A549 (cell line): ENCODE measurements around the gene AIG1. TPM values are rescaled to one million over a fixed set of nuclear protein-coding genes. Genes with fewer than 3 reads are reported as not detected.

Source experiments
- ATAC-seq, 2 experiments: fragments of 200-7000 bp in 1 of 2; fragments of >200 bp in 1 of 2; cut with Nextera tagmentation in 1 of 2; cut with Tn5 transposase in 1 of 2; 3 replicates each; pipeline versions ENCODE4 v1.8.0 to v1.9.1; 2018 to 2020; ENCODE audit warnings: mild to moderate bottlenecking in 1 of 2, moderate library complexity in 1 of 2
- CTCF ChIA-PET: fragments of 300-600 bp; sonication (Branson Sonifier 250); formaldehyde crosslinking; extraction: SDS; loops from one replicate; lab custom pipeline; 2021; ENCODE audit warnings: antibody characterized with exemption, inconsistent platforms; lab: Yijun Ruan, JAX
- POLR2A ChIA-PET: fragments of 350-600 bp; formaldehyde crosslinking; extraction: SDS; loops from one replicate; lab custom pipeline; 2021; ENCODE audit warnings: antibody characterized with exemption, inconsistent platforms; lab: Yijun Ruan, JAX
- DNase-seq, 2 experiments: peaks; one replicate each; pipeline versions ENCODE4 v3.0.0 to v3.0.0-alpha.2; 2011 to 2016; ENCODE audit warnings: low read depth in 1 of 2, low spot score in 1 of 2
- FAIRE-seq: peaks from 2 replicates; lab custom pipeline; 2011; peaks lifted over from hg19 to GRCh38; lab: Jason Lieb, UNC
- H3K27ac ChIP-seq, 2 experiments: fragments of >200 bp; sonication (Bioruptor Twin); formaldehyde crosslinking; 3 replicates each; pipeline ENCODE4 v1.5.1; 2016 to 2017
- H3K4me1 ChIP-seq: fragments of >200 bp; sonication (Bioruptor Twin); formaldehyde crosslinking; 3 replicates; pipeline ENCODE4 v1.6.1; 2016
- H3K4me2 ChIP-seq: fragments of >200 bp; sonication (Bioruptor Twin); formaldehyde crosslinking; 3 replicates; pipeline ENCODE4 v1.6.1; 2016
- H3K4me3 ChIP-seq: fragments of >200 bp; sonication (Bioruptor Twin); formaldehyde crosslinking; 3 replicates; pipeline ENCODE4 v1.5.1; 2016
- H3K9me3 ChIP-seq: fragments of >200 bp; sonication (Bioruptor Twin); formaldehyde crosslinking; 3 replicates; pipeline ENCODE4 v1.6.1; 2016
- ATOH8 ChIP-seq: fragments of 250-450 bp; sonication (Bioruptor Pico); IDR thresholded peaks from 2 replicates; pipeline ENCODE4 v1.5.0; 2020; ENCODE audit warnings: low read depth, mild to moderate bottlenecking, moderate library complexity
- BCL3 ChIP-seq: fragments of >200 bp; sonication (Bioruptor Twin); formaldehyde crosslinking; IDR thresholded peaks from 3 replicates; pipeline ENCODE4 v1.6.1; 2016
- CBX2 ChIP-seq: fragments of 200-600 bp; sonication (generic); IDR thresholded peaks from 2 replicates; pipeline ENCODE4 v1.6.1; 2016; ENCODE audit warnings: low read depth, mild to moderate bottlenecking, borderline replicate concordance
- CBX8 ChIP-seq: fragments of 200-600 bp; sonication (generic); IDR thresholded peaks from 2 replicates; pipeline ENCODE4 v1.6.1; 2016
- CHD2 ChIP-seq: fragments of 150-350 bp; IDR thresholded peaks from 2 replicates; pipeline ENCODE4 v1.6.1; 2014; ENCODE audit warnings: low read length; ENCODE audit not compliant: partially characterized antibody
- CHD4 ChIP-seq: fragments of 200-600 bp; sonication (generic); IDR thresholded peaks from 2 replicates; pipeline ENCODE4 v1.6.1; 2016; ENCODE audit warnings: antibody characterized with exemption, mild to moderate bottlenecking, borderline replicate concordance
- E2F6 ChIP-seq: IDR thresholded peaks from 2 replicates; pipeline ENCODE4 v1.6.1; 2012; ENCODE audit warnings: low read depth, borderline replicate concordance
- EHF ChIP-seq: fragments of 250-450 bp; sonication (Bioruptor Pico); IDR thresholded peaks from 2 replicates; pipeline ENCODE4 v1.5.0; 2020; ENCODE audit warnings: mild to moderate bottlenecking
- EHMT2 ChIP-seq: fragments of 200-600 bp; sonication (generic); IDR thresholded peaks from 2 replicates; pipeline ENCODE4 v1.6.1; 2016; ENCODE audit warnings: antibody characterized with exemption, low read depth, mild to moderate bottlenecking, moderate library complexity
- ELK1 ChIP-seq: fragments of 150-350 bp; IDR thresholded peaks from 2 replicates; pipeline ENCODE4 v1.6.1; 2014; ENCODE audit warnings: low read depth, mild to moderate bottlenecking, low read length
- EP300 ChIP-seq, 2 experiments: fragments of >200 bp; sonication (Bioruptor Twin); formaldehyde crosslinking; IDR thresholded peaks; 2 replicates in 1 of 2; 3 replicates in 1 of 2; pipeline ENCODE4 v1.6.1; 2016 to 2017
- ESRRA ChIP-seq: fragments of 150-350 bp; IDR thresholded peaks from 2 replicates; pipeline ENCODE4 v1.6.1; 2014; ENCODE audit warnings: mild to moderate bottlenecking, low read length, borderline replicate concordance
- FOSL2 ChIP-seq, 2 experiments: fragments of 450-650 bp in 1 of 2; fragments of >200 bp in 1 of 2; sonication (Bioruptor Twin) in 1 of 2; formaldehyde crosslinking; IDR thresholded peaks; 2 replicates each; pipeline versions ENCODE4 v1.5.0 to v1.6.1; 2016 to 2020; ENCODE audit warnings: mild to moderate bottlenecking in 1 of 2, moderate library complexity in 1 of 2
- JUN ChIP-seq, 2 experiments: fragments of >200 bp; sonication (Bioruptor Twin); formaldehyde crosslinking; IDR thresholded peaks; 2 replicates in 1 of 2; 3 replicates in 1 of 2; pipeline ENCODE4 v1.6.1; 2016 to 2017
- JUNB ChIP-seq: fragments of >200 bp; sonication (Bioruptor Twin); formaldehyde crosslinking; IDR thresholded peaks from 2 replicates; pipeline ENCODE4 v1.6.1; 2016
- KDM1A ChIP-seq: fragments of 200-600 bp; sonication (generic); IDR thresholded peaks from 2 replicates; pipeline ENCODE4 v1.6.1; 2016; ENCODE audit warnings: low read depth, mild to moderate bottlenecking
- MAFK ChIP-seq: fragments of 450-650 bp; IDR thresholded peaks from 2 replicates; pipeline ENCODE4 v1.6.1; 2014; ENCODE audit not compliant: partially characterized antibody
- MAX ChIP-seq: IDR thresholded peaks from 2 replicates; pipeline ENCODE4 v1.6.1; 2012
- PBX3 ChIP-seq: IDR thresholded peaks from 2 replicates; pipeline ENCODE4 v1.6.1; 2012
- POLR2A ChIP-seq: IDR thresholded peaks from 2 replicates; pipeline ENCODE4 v1.6.1; 2012; ENCODE audit warnings: mild to moderate bottlenecking, low read length
- POLR2AphosphoS2 ChIP-seq: conservative IDR thresholded peaks from 2 replicates; pipeline ENCODE4 v1.6.1; 2012; ENCODE audit warnings: low read length, improper control_type of control experiment, inconsistent platforms
- RARB ChIP-seq: fragments of 250-450 bp; sonication (Bioruptor Pico); IDR thresholded peaks from 2 replicates; pipeline ENCODE4 v1.8.0; 2021; ENCODE audit warnings: mild to moderate bottlenecking, moderate library complexity
- SMC3 ChIP-seq: fragments of >200 bp; sonication (Bioruptor Twin); formaldehyde crosslinking; IDR thresholded peaks from 3 replicates; pipeline ENCODE4 v1.6.1; 2018; ENCODE audit warnings: inconsistent platforms
- SREBF2 ChIP-seq: fragments of 450-650 bp; IDR thresholded peaks from 2 replicates; pipeline ENCODE4 v1.6.1; 2014; ENCODE audit warnings: mild to moderate bottlenecking, moderate library complexity
- USF2 ChIP-seq: fragments of 450-650 bp; IDR thresholded peaks from 2 replicates; pipeline ENCODE4 v1.6.1; 2014; ENCODE audit warnings: antibody characterized with exemption
- ZC3H11A ChIP-seq: fragments of 450-650 bp; IDR thresholded peaks from 2 replicates; pipeline ENCODE4 v1.6.1; 2014; ENCODE audit warnings: antibody characterized with exemption, mild to moderate bottlenecking
- ZNF302 ChIP-seq: fragments of 250-450 bp; sonication (Bioruptor Pico); IDR thresholded peaks from 2 replicates; pipeline ENCODE4 v1.9.0; 2021; ENCODE audit warnings: inconsistent platforms, mild to moderate bottlenecking, moderate library complexity
- WGBS: methylation state at CpG from one replicate; pipeline ENCODE4 v1.1.6; 2017; ENCODE audit errors: missing lambda C conversion rate; 5-methylcytosine and 5-hydroxymethylcytosine counted together
- polyA plus RNA-seq, 4 experiments: library from polyadenylated mRNA; depleted of rRNA in 3 of 4; stranded (reverse); fragments of >200 nt; fragmentation: RNase III in 1 of 4; extraction: RNeasy Plus Mini Kit Qiagen cat#74134 plus additional on column Dnase treatment in 1 of 4; gene quantifications; 2 replicates in 3 of 4; 3 replicates in 1 of 4; pipeline ENCODE4 v1.2.3, GENCODE V29; 2011 to 2017

Gene AIG1
- polyA plus RNA-seq, 2 of the 4 experiments (the other 2 are of a cell fraction), result 29.5 to 38.3 TPM

GRCh38 chr6:143064951-143065683 is 4.4 kb downstream of the AIG1 start:
- CTCF ChIA-PET, result no interaction called here
- no peak for DNase-seq
- no peak for TF ChIP-seq SREBF2
- TF ChIP-seq E2F6, result no peak
- TF ChIP-seq CBX2, result no peak
- no peak for TF ChIP-seq SMC3
- TF ChIP-seq ESRRA, result no peak
- TF ChIP-seq POLR2A, result no peak
- no peak for TF ChIP-seq PBX3
- no peak for TF ChIP-seq CHD4
- TF ChIP-seq CHD2, result no peak
- no peak for TF ChIP-seq USF2
- TF ChIP-seq CBX8, result no peak
- TF ChIP-seq EHF, result no peak
- TF ChIP-seq ELK1, result no peak
- no peak for TF ChIP-seq JUNB
- TF ChIP-seq JUN (IDR thresholded peaks at IDR 0.05), result no peak
- TF ChIP-seq ZC3H11A, result no peak
- no peak for TF ChIP-seq FOSL2 (IDR thresholded peaks at IDR 0.05)
- no peak for TF ChIP-seq FOSL2 (CRISPR knock-in tag; IDR thresholded peaks at IDR 0.05)
- TF ChIP-seq EP300 (IDR thresholded peaks at IDR 0.05), result no peak
- TF ChIP-seq MAFK, result no peak
- 59% methylated on average over 4 of the region's 4 CpGs for WGBS
- Histone ChIP-seq H3K4me3 (no peak overlapping the region), H3K4me1 (peaks cover 4% of the 10 kb centered on the region; the same call in 1 of the 3 replicates), H3K27ac (no peak overlapping the region), H3K4me2 (no peak overlapping the region; the same call in 2 of the 3 replicates), H3K9me3 (no peaks in the 10 kb centered on the region)
- POLR2A ChIA-PET, result no interaction called here
- FAIRE-seq, result no peak
- no peak for ATAC-seq

GRCh38 chr6:143068001-143068400 is 7.3 kb downstream of the AIG1 start:
- no peak overlapping the region for H3K27ac ChIP-seq
- H3K4me1 ChIP-seq, result no peaks in the 10 kb centered on the region
- CTCF ChIA-PET, result no interaction called here
- TF ChIP-seq EHMT2, result no peak
- no peak for TF ChIP-seq BCL3
- TF ChIP-seq MAX, result no peak
- TF ChIP-seq SREBF2, result no peak
- TF ChIP-seq ATOH8 (CRISPR knock-in tag), result no peak
- no peak for TF ChIP-seq ZNF302 (CRISPR knock-in tag)
- TF ChIP-seq CBX8, result no peak
- TF ChIP-seq POLR2AphosphoS2, result no peak
- TF ChIP-seq KDM1A, result no peak
- no peak for TF ChIP-seq RARB (CRISPR knock-in tag)
- TF ChIP-seq, all 56 proteins: peak for 0
- H3K4me3 ChIP-seq, result no peak overlapping the region
- H3K9me3 ChIP-seq, result no peaks in the 10 kb centered on the region
- 77% methylated on average over 1 of the region's 1 CpG for WGBS
- POLR2A ChIA-PET, result no interaction called here
- no peak for ATAC-seq
- DNase-seq, result no peak
- H3K4me2 ChIP-seq, result no peak overlapping the region
- FAIRE-seq, result no peak
